IPS-20b (cell line): ENCODE results near the gene GLB1L.

Source experiments
- H3K27ac ChIP-seq: one replicate; pipeline ENCODE4 v1.5.1; 2013; ENCODE audit warnings: low read length
- H3K27me3 ChIP-seq: 2 replicates; pipeline ENCODE4 v1.6.1; 2013; ENCODE audit warnings: mild to moderate bottlenecking, low read length, inconsistent platforms; ENCODE audit not compliant: insufficient read depth
- H3K36me3 ChIP-seq: 2 replicates; pipeline ENCODE4 v1.6.1; 2013; ENCODE audit warnings: low read depth, mild to moderate bottlenecking, inconsistent platforms, low read length, moderate library complexity; ENCODE audit not compliant: insufficient read depth
- H3K4me1 ChIP-seq: 2 replicates; pipeline ENCODE4 v1.6.1; 2013; ENCODE audit warnings: mild to moderate bottlenecking, control low read depth, inconsistent platforms, low read length, moderate library complexity; ENCODE audit not compliant: insufficient read depth
- H3K4me3 ChIP-seq: 2 replicates; pipeline ENCODE4 v1.5.1; 2013; ENCODE audit warnings: mild to moderate bottlenecking, low read length, inconsistent platforms
- H3K9ac ChIP-seq: 2 replicates; pipeline ENCODE4 v1.6.1; 2013; ENCODE audit warnings: low read depth, mild to moderate bottlenecking, inconsistent platforms, low read length, moderate library complexity
- H3K9me3 ChIP-seq: 2 replicates; pipeline ENCODE4 v1.6.1; 2013; ENCODE audit warnings: mild to moderate bottlenecking, low read depth, low read length, inconsistent platforms; ENCODE audit not compliant: insufficient read depth

Gene GLB1L

GRCh38 chr2:219245148-219245898 lies at the start of gene GLB1L, which contains the start of gene STK16:
TSS of gene GLB1L (minus strand) at chr2:219245444. CDS start at chr2:219243573, 1,871 bp downstream.
TSS of gene STK16 (plus strand) at chr2:219245479. CDS start at chr2:219246000, 521 bp downstream.
- Histone ChIP-seq H3K9me3 (no peaks in the 10 kb centered on the region), H3K4me3 (peak within 1 kb of the TSS; percentile 97), H3K27ac (peak within 1 kb of the TSS; percentile 69), H3K36me3 (peaks cover 25% of the 10 kb centered on the region), H3K4me1 (peaks cover 11% of the 10 kb centered on the region), H3K9ac (peak within 1 kb of the TSS; percentile 98), H3K27me3 (no peaks in the 10 kb centered on the region)

GRCh38 chr2:219294356-219295351 lies 49.4 kb upstream of the GLB1L start:
- Histone ChIP-seq H3K27me3 (peaks cover 46% of the 10 kb centered on the region), H3K4me1 (no peaks in the 10 kb centered on the region), H3K27ac (no peak overlapping the region), H3K9me3 (no peaks in the 10 kb centered on the region), H3K4me3 (peak overlapping the region; percentile 78), H3K9ac (peak overlapping the region; percentile 77), H3K36me3 (no peaks in the 10 kb centered on the region)

- H3K9ac ChIP-seq: peak overlapping the region; percentile 77; the same call in 1 of the 2 replicates
- no peaks in the 10 kb centered on the region for H3K9me3 ChIP-seq
- H3K4me3 ChIP-seq: peak overlapping the region; percentile 78
- no peaks in the 10 kb centered on the region for H3K36me3 ChIP-seq
- H3K4me1 ChIP-seq: no peaks in the 10 kb centered on the region
- peaks cover 37% of the 10 kb centered on the region for H3K27me3 ChIP-seq
- H3K27ac ChIP-seq: no peak overlapping the region
Measured at GRCh38 chr2:219293736-219294231, 48.5 kb upstream of the GLB1L start.

DNA sequence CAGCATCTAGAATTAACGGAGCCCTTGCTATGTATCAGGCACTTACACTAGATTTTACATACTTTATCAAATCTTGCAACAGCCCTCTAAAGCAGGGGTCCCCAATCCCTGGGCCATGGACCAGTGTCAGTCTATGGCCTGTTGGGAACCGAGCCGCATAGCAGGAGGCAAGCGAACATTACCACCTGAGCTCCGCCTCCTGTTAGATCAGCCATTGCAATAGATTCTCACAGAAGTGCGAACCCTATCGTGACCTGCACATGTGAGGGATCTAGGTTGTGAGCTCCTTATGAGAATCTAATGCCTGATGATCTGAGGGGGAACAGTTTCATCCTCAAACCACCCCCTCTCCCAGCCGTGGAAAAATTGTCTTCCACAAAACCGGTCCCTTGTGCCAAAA lies 47.4 kb upstream of the GLB1L start:
- Histone ChIP-seq H3K4me3 (no peak overlapping the region), H3K4me1 (no peaks in the 10 kb centered on the region), H3K36me3 (no peaks in the 10 kb centered on the region), H3K27ac (no peak overlapping the region), H3K9ac (no peak overlapping the region), H3K27me3 (peaks cover 37% of the 10 kb centered on the region), H3K9me3 (no peaks in the 10 kb centered on the region)

GRCh38 chr2:219291910-219292490 lies 46.8 kb upstream of the GLB1L start:
- Histone ChIP-seq H3K27me3 (peaks cover 37% of the 10 kb centered on the region), H3K9ac (no peak overlapping the region), H3K4me3 (no peak overlapping the region), H3K36me3 (no peaks in the 10 kb centered on the region), H3K9me3 (no peaks in the 10 kb centered on the region), H3K27ac (no peak overlapping the region), H3K4me1 (no peaks in the 10 kb centered on the region)

- Histone ChIP-seq H3K4me3 (no peak overlapping the region), H3K27ac (no peak overlapping the region), H3K9me3 (no peaks in the 10 kb centered on the region), H3K4me1 (no peaks in the 10 kb centered on the region), H3K36me3 (no peaks in the 10 kb centered on the region), H3K9ac (no peak overlapping the region), H3K27me3 (peaks cover 33% of the 10 kb centered on the region)
Measured at GRCh38 chr2:219291394-219291793, 46.1 kb upstream of the GLB1L start.

DNA sequence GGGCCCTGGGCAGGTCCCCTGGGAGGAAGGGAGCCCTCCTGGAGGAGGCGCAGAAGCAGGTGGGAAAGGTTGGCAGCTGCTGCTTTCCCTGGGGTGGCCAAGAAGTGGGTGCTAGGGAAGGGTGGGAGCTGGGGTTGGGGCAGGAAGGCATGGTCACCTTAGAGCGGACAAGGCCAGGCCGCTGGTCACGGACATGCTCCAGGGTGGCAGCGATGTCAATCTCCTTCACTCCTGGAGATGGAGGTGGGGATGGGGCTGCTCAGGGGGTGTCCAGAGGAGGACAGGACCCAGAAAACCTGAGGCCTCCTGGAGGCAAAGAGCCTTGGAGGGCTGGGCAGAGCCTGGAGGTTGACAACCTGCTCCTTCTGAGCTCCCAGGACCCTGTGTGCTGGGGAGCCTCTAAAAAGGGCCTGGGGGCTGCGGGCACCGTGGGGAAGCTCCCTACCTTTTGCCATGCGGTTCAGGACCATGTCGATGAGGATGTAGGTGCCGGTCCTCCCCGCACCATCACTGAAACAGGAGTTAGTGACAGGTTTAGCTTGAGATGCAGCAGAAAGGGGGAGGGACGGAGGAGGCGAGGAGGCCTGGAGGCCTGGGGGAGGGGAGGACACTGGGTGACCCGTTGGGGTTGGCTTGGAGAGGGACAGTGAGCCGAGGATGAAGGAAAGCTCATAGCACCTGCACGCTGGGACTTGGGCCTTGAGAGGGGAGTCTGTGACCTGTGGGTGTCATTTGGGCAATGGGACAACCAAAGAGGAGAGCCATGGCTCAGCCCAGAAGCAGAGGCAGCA lies 45.3 kb upstream of the GLB1L start:
- H3K9me3 ChIP-seq: no peaks in the 10 kb centered on the region
- no peaks in the 10 kb centered on the region for H3K4me1 ChIP-seq
- H3K27me3 ChIP-seq: peaks cover 25% of the 10 kb centered on the region
- no peak overlapping the region for H3K27ac ChIP-seq
- no peak overlapping the region for H3K4me3 ChIP-seq
- H3K36me3 ChIP-seq: no peaks in the 10 kb centered on the region
- H3K9ac ChIP-seq: no peak overlapping the region

DNA sequence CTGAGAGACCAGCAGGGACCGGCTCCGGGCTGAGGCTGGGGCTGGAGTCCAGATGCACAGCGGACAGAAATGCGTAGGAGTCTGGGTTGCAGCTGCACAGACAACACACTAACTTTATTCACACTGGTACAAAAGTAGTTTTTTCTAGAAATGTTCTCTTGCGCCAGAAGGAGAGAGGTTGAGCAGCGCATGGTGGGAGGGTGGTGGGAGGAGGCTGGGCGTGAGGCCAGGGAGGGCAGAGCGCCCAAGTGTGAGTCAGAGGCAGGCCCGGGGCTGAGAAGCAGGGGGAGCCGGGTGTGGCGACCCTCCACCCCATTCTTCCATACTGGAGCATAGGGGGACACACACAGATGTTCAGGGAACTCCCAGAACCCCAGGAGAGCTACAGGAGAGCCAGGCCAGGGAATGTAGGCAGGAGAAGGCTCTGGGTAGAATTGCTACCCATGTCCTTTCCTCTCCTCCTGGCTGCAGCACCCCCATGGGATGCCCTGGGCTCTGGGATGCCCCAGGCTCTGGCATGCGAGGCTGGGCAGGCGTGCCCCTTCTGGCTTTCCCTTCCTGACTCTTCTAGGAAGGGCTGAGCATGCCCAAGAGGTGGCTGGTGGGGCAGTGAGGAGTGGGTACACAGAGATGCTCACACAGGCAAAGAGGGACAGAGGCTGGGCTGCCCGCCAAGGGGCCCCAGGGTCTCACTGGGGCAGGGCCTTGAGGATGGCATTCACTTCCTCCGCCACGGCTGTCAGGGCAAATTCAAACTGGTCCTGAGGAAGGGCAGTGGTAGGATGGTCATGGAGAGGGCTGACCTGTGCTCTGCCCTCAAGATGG lies 44.5 kb upstream of the GLB1L start:
- H3K27me3 ChIP-seq: peaks cover 18% of the 10 kb centered on the region; the same call in 1 of the 2 replicates
- no peaks in the 10 kb centered on the region for H3K36me3 ChIP-seq
- H3K4me1 ChIP-seq: no peaks in the 10 kb centered on the region
- H3K27ac ChIP-seq: no peak overlapping the region
- no peak overlapping the region for H3K4me3 ChIP-seq
- no peak overlapping the region for H3K9ac ChIP-seq
- H3K9me3 ChIP-seq: no peaks in the 10 kb centered on the region

- H3K4me1 ChIP-seq: no peaks in the 10 kb centered on the region
- H3K4me3 ChIP-seq: no peak overlapping the region
- H3K36me3 ChIP-seq: no peaks in the 10 kb centered on the region
- no peak overlapping the region for H3K9ac ChIP-seq
- no peak overlapping the region for H3K27ac ChIP-seq
- peaks cover 16% of the 10 kb centered on the region; the same call in 1 of the 2 replicates for H3K27me3 ChIP-seq
- H3K9me3 ChIP-seq: no peaks in the 10 kb centered on the region
Measured at GRCh38 chr2:219289195-219289536, 43.9 kb upstream of the GLB1L start.

DNA sequence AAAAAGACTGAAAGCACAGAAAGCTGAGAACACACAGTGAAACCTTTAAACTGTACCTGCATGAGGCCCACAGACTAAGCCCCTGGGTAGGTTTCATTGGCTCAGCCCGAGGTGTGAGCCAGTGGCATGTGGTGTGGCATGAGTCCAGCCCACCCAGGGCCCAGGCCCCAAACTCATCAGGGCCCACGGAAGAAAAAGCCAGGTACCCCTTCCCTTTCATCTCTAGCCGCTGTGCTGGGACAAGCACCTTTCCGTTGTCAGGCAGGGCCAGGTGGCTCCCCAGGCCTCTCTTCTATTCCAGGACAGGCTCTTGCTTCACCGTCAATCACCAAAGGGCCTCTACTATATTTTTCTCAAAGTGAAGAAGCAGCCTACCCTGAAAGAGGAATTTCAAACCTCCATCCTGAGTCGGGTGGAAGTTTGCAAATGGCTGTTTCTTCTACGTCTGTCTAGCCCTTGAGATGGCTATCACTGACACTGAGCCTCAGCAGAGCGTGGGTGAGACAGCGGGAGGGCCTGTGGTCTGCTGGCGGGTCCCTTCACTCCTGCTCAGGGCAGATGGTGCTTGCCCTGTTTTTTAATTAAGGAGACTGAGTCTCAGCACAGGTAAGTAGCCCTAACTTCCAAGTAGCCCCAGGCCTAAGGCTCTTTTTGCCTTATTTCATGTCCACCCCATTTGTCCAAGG lies 42.5 kb upstream of the GLB1L start:
- Histone ChIP-seq H3K4me3 (no peak overlapping the region), H3K9me3 (no peaks in the 10 kb centered on the region), H3K27me3 (peaks cover 8% of the 10 kb centered on the region; the same call in 1 of the 2 replicates), H3K4me1 (no peaks in the 10 kb centered on the region), H3K9ac (no peak overlapping the region), H3K36me3 (peaks cover 6% of the 10 kb centered on the region; the same call in 1 of the 2 replicates), H3K27ac (no peak overlapping the region)
